AG09309 (cell line): ENCODE data around the gene STPG4.

Experiments
- DNase-seq: peaks from one replicate; pipeline ENCODE4 v3.0.0-alpha.2; 2010; ENCODE audit warnings: low read depth
- H3K4me3 ChIP-seq: 2 replicates; pipeline ENCODE4 v1.5.1; 2011; ENCODE audit warnings: mild to moderate bottlenecking, low read depth, low read length, moderate library complexity; ENCODE audit not compliant: control insufficient read depth
- CTCF ChIP-seq: IDR thresholded peaks from 2 replicates; pipeline ENCODE4 v1.5.1; 2011; ENCODE audit warnings: mild to moderate bottlenecking, low read depth, low read length, inconsistent platforms; ENCODE audit not compliant: insufficient read depth, control insufficient read depth; ENCODE audit errors: missing control alignments

The STPG4 gene

GRCh38 chr2:47161475-47161874 is 6.4 kb upstream of the STPG4 start:
- H3K4me3 ChIP-seq, result no peak overlapping the region
- no peak for TF ChIP-seq CTCF
- no peak for DNase-seq

DNA sequence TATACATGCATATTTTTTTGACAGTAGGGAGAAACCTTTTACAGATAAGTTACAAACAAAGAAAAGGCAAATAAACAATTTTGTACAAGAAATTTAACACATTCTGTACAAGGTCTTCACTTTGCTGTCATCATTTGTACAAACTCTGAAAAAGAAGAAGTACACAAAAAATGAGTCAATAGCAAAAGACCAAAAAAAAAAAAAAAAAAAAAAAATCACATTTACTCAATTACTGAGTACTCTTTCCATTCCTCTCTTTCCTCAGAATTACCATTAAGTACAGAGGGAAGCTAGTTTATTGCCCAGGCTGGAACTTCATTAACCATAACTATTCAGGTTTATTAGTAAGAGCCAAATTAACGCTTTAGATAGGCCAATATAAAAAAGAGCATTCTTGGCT is 5.6 kb upstream of the STPG4 start:
- no peak for DNase-seq

DNA sequence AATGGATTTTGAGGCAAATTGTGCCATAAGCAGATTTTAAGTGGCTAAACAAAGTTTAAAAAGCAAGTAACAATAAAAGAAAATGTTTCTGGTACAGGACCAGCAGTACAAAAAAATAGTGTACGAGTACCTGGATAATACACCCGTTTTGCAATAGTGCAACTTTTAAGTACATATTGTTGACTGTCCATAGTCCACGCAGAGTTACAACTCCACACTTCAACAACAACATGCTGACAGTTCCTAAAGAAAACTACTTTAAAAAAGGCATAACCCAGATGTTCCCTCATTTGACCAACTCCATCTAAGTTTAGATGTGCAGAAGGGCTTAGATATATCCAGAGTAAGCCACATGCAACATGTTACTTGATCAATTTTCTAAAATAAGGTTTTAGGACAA is 5.1 kb upstream of the STPG4 start:
- H3K4me3 ChIP-seq, result no peak overlapping the region
- no peak for TF ChIP-seq CTCF
- DNase-seq, result no peak

More for the DNA sequence above, 5.6 kb upstream of the STPG4 start:
- no peak for TF ChIP-seq CTCF
- H3K4me3 ChIP-seq, result no peak overlapping the region

- no peak overlapping the region for H3K4me3 ChIP-seq
- TF ChIP-seq CTCF, result no peak
- DNase-seq, result no peak
Measured at GRCh38 chr2:47159627-47160026, 4.5 kb upstream of the STPG4 start.

GRCh38 chr2:47158576-47158975 is 3.5 kb upstream of the STPG4 start:
- no peak for TF ChIP-seq CTCF
- no peak for DNase-seq
- H3K4me3 ChIP-seq, result no peak overlapping the region

- TF ChIP-seq CTCF, result no peak
- no peak overlapping the region for H3K4me3 ChIP-seq
- no peak for DNase-seq
Measured at GRCh38 chr2:47152803-47153202, 2.3 kb downstream of the STPG4 start.

- TF ChIP-seq CTCF, result no peak
- no peak overlapping the region for H3K4me3 ChIP-seq
- no peak for DNase-seq
Measured at GRCh38 chr2:47150175-47150574, 4.9 kb downstream of the STPG4 start.
